Measurements from ENCODE around the gene PAPPA2. TPM values are rescaled to one million over a fixed set of nuclear protein-coding genes. Genes with fewer than 3 reads are reported as not detected.

The PAPPA2 gene
- total RNA-seq, 1 donor from 2014 or later = 0.41 TPM

GRCh38 chr1:176794897-176795508 lies 332.0 kb downstream of the PAPPA2 start:
- no peak for DNase-seq
- Histone ChIP-seq H3K27ac (replicated peaks) (no peak overlapping the region), H3K27me3 (ENCODE audit: low read depth) (no peaks in the 10 kb centered on the region), H3K4me1 (peaks cover 6% of the 10 kb centered on the region), H3K9me3 (replicated peaks) (no peaks in the 10 kb centered on the region), H3K36me3 (no peaks in the 10 kb centered on the region), H3K4me3 (no peak overlapping the region)
- intact Hi-C loops (cut with micrococcal nuclease) = no loop called here
- no peak for TF ChIP-seq CTCF (IDR thresholded peaks at IDR 0.05; ENCODE audit: borderline replicate concordance)

DNA sequence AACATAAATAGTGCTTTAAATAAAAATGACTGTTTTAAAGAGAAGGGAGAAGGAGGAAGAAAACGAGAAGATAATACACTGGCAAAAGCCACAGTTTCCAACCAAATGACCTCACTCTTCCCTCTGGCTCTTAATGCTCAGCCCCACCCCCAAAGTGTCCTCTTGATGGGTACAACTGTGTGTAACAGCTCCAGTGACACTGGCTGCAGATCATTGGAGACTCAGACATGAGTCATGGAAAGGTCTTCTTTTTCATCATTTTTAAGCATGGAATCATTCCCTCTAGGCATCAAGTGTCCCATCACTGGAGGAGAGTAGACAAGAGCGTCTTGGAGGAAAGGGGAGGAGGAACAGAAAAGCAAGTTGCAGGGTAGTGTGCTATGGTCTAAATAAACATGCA lies 333.0 kb downstream of the PAPPA2 start:
- no peaks in the 10 kb centered on the region for H3K9me3 ChIP-seq (replicated peaks)
- H3K4me1 ChIP-seq = no peaks in the 10 kb centered on the region
- TF ChIP-seq CTCF (IDR thresholded peaks at IDR 0.05; ENCODE audit: borderline replicate concordance) = no peak
- DNase-seq = no peak
- H3K36me3 ChIP-seq = no peaks in the 10 kb centered on the region
- intact Hi-C loops (cut with micrococcal nuclease) = no loop called here
- no peak overlapping the region for H3K27ac ChIP-seq (replicated peaks)
- H3K27me3 ChIP-seq (ENCODE audit: low read depth) = no peaks in the 10 kb centered on the region
- no peak overlapping the region for H3K4me3 ChIP-seq

DNA sequence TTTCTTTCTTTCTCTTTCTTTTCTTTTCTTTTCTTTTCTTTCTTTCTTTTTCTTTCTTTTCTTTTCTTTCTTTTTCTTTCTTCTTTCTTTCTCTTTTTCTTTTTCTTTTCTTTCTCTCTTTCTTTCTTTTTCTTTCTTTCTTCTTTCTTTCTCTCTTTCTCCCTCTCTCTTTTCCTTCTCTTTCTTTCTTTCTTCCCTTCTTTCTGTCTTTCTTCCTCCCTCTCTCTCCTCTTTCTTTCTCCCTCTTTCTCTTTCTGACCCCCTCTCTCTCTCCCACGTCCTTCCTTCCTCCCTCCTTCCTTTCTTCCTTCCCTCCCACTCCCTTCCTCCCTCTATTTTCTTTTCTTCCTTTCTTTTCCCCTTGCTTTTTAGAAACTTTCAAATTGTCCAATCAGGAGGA lies 333.6 kb downstream of the PAPPA2 start:
- no peak for TF ChIP-seq CTCF (IDR thresholded peaks at IDR 0.05; ENCODE audit: borderline replicate concordance)
- no peak for DNase-seq
- Histone ChIP-seq H3K9me3 (replicated peaks) (no peaks in the 10 kb centered on the region), H3K27ac (replicated peaks) (no peak overlapping the region), H3K27me3 (ENCODE audit: low read depth) (no peaks in the 10 kb centered on the region), H3K4me1 (peaks cover 6% of the 10 kb centered on the region), H3K4me3 (no peak overlapping the region), H3K36me3 (no peaks in the 10 kb centered on the region)
- intact Hi-C loops (cut with micrococcal nuclease) = no loop called here

- Histone ChIP-seq H3K9me3 (replicated peaks) (no peaks in the 10 kb centered on the region), H3K36me3 (no peaks in the 10 kb centered on the region), H3K4me3 (no peak overlapping the region), H3K27me3 (ENCODE audit: low read depth) (no peaks in the 10 kb centered on the region), H3K27ac (replicated peaks) (no peak overlapping the region), H3K4me1 (peaks cover 28% of the 10 kb centered on the region)
- no peak for DNase-seq
- TF ChIP-seq CTCF (IDR thresholded peaks at IDR 0.05; ENCODE audit: borderline replicate concordance) = no peak
- intact Hi-C loops (cut with micrococcal nuclease) = no loop called here
Observed at GRCh38 chr1:176799327-176799726, 336.4 kb downstream of the PAPPA2 start.

GRCh38 chr1:176800978-176801513 lies 338.1 kb downstream of the PAPPA2 start:
- Histone ChIP-seq H3K27ac (replicated peaks) (peak overlapping the region; percentile 39), H3K9me3 (replicated peaks) (no peaks in the 10 kb centered on the region), H3K27me3 (ENCODE audit: low read depth) (no peaks in the 10 kb centered on the region), H3K4me1 (peaks cover 28% of the 10 kb centered on the region), H3K4me3 (no peak overlapping the region), H3K36me3 (no peaks in the 10 kb centered on the region)
- TF ChIP-seq CTCF (IDR thresholded peaks at IDR 0.05; ENCODE audit: borderline replicate concordance) = no peak
- intact Hi-C loops (cut with micrococcal nuclease) = no loop called here
- no peak for DNase-seq

All from left ventricle myocardium inferior (tissue), 1 donor.